H1 (cell line): ENCODE data around the gene EXOC5. TPM values are rescaled to one million over a fixed set of nuclear protein-coding genes. Genes with fewer than 3 reads are reported as not detected.

Experiments
- CTCF ChIA-PET: fragments of 300-600 bp; sonication (Branson Sonifier 250); formaldehyde crosslinking; loops from one replicate; lab custom pipeline; 2021; ENCODE audit not compliant: partially characterized antibody; lab: Charles Lee
- POLR2A ChIA-PET: fragments of 300-600 bp; sonication (Branson Sonifier 250); formaldehyde crosslinking; loops from one replicate; lab custom pipeline; 2021; ENCODE audit warnings: inconsistent platforms; ENCODE audit not compliant: partially characterized antibody; lab: Charles Lee
- DNase-seq, 2 experiments: peaks; one replicate each; pipeline versions ENCODE4 v3.0.0 to v3.0.0-alpha.2; 2010 to 2022; ENCODE audit warnings: low spot score in 2 of 2, low read depth in 1 of 2, mixed read lengths in 1 of 2
- FAIRE-seq: peaks from 2 replicates; lab custom pipeline; 2011; peaks lifted over from hg19 to GRCh38; lab: Jason Lieb, UNC
- H2AFZ ChIP-seq: 2 replicates; pipeline ENCODE4 v1.8.1; 2012; ENCODE audit warnings: low read length, inconsistent platforms
- H2AK5ac ChIP-seq: 2 replicates; pipeline ENCODE4 v1.6.1; 2013; ENCODE audit warnings: low read depth, low read length
- H2BK120ac ChIP-seq: replicated peaks from 2 replicates; pipeline ENCODE3; 2013; ENCODE audit warnings: low read depth, low read length, inconsistent platforms
- H2BK12ac ChIP-seq: 2 replicates; pipeline ENCODE4 v1.6.1; 2013; ENCODE audit warnings: low read depth, low read length
- H2BK15ac ChIP-seq: 2 replicates; pipeline ENCODE4 v1.6.1; 2013; ENCODE audit warnings: low read length
- H2BK20ac ChIP-seq: 2 replicates; pipeline ENCODE4 v1.6.1; 2013; ENCODE audit warnings: low read length
- H2BK5ac ChIP-seq: 2 replicates; pipeline ENCODE4 v1.6.1; 2013; ENCODE audit warnings: low read depth, low read length
- H3K14ac ChIP-seq: 2 replicates; pipeline ENCODE4 v1.6.1; 2013; ENCODE audit warnings: inconsistent platforms; ENCODE audit not compliant: insufficient read length
- H3K18ac ChIP-seq: 2 replicates; pipeline ENCODE4 v1.6.1; 2013; ENCODE audit warnings: low read length; ENCODE audit errors: extremely low read depth
- H3K23ac ChIP-seq: 2 replicates; pipeline ENCODE4 v1.6.1; 2013; ENCODE audit warnings: inconsistent platforms; ENCODE audit not compliant: insufficient read length
- H3K23me2 ChIP-seq: 2 replicates; pipeline ENCODE4 v1.6.1; 2013; ENCODE audit warnings: low read depth, low read length
- H3K27ac ChIP-seq: 2 replicates; pipeline ENCODE4 v1.6.1; 2011; ENCODE audit warnings: low read depth, low read length, inconsistent platforms
- H3K27me3 ChIP-seq, 4 experiments: replicated peaks in 1 of 4; 1 replicate in 1 of 4; 2 replicates in 3 of 4; pipeline versions ENCODE4 v1.6.1 to v1.8.1; 2011 to 2013; ENCODE audit warnings: low read length in 3 of 4, mild to moderate bottlenecking in 3 of 4, inconsistent platforms in 2 of 4, mixed read lengths in 2 of 4, moderate library complexity in 1 of 4; ENCODE audit not compliant: control insufficient read depth in 3 of 4, insufficient read depth in 3 of 4; ENCODE audit errors: extremely low read depth in 1 of 4
- H3K36me3 ChIP-seq, 4 experiments: 2 replicates each; pipeline versions ENCODE4 v1.6.1 to v1.8.1; 2011 to 2013; ENCODE audit warnings: mild to moderate bottlenecking in 4 of 4, low read length in 3 of 4, moderate library complexity in 2 of 4, control low read depth in 1 of 4, inconsistent platforms in 1 of 4; ENCODE audit not compliant: insufficient read depth in 4 of 4, control insufficient read depth in 2 of 4
- H3K4ac ChIP-seq: replicated peaks from 2 replicates; pipeline ENCODE3; 2013; ENCODE audit warnings: low read length, low read depth, mixed read lengths, inconsistent platforms; ENCODE audit not compliant: insufficient read length
- H3K4me1 ChIP-seq, 4 experiments: replicated peaks in 1 of 4; 1 replicate in 1 of 4; 2 replicates in 3 of 4; pipeline versions ENCODE4 v1.6.1 to v1.8.1; 2011 to 2013; ENCODE audit warnings: low read length in 3 of 4, inconsistent platforms in 2 of 4, mixed read lengths in 1 of 4; ENCODE audit not compliant: insufficient read depth in 4 of 4, control insufficient read depth in 3 of 4
- H3K4me2 ChIP-seq, 2 experiments: 2 replicates each; pipeline versions ENCODE4 v1.6.1 to v1.8.1; 2011 to 2013; ENCODE audit warnings: low read depth in 2 of 2, low read length in 2 of 2, control low read depth in 1 of 2, inconsistent platforms in 1 of 2, mild to moderate bottlenecking in 1 of 2; ENCODE audit not compliant: insufficient read depth in 1 of 2
- H3K4me3 ChIP-seq, 4 experiments: fragments of 200-600, 300-600 bp in 1 of 4; sonication (generic), shearing (Covaris generic), sonication (Bioruptor Twin) in 1 of 4; 2 replicates each; pipeline versions ENCODE4 v1.5.1 to v1.8.1; 2011 to 2016; ENCODE audit warnings: low read length in 4 of 4, low read depth in 3 of 4, control low read depth in 2 of 4, inconsistent platforms in 2 of 4, mild to moderate bottlenecking in 2 of 4, mixed read lengths in 1 of 4, moderate library complexity in 1 of 4; ENCODE audit not compliant: insufficient read depth in 2 of 4; ENCODE audit errors: extremely low read depth in 1 of 4
- H3K56ac ChIP-seq: replicated peaks from 2 replicates; pipeline ENCODE3; 2013; ENCODE audit warnings: low read depth, mild to moderate bottlenecking, mixed read lengths, low read length, inconsistent platforms; ENCODE audit not compliant: insufficient read length
- H3K79me1 ChIP-seq: 2 replicates; pipeline ENCODE4 v1.6.1; 2013; ENCODE audit warnings: low read depth, low read length, control low read depth
- H3K79me2 ChIP-seq, 2 experiments: 2 replicates each; pipeline versions ENCODE4 v1.6.1 to v1.8.1; 2012 to 2013; ENCODE audit warnings: low read length in 2 of 2, mild to moderate bottlenecking in 2 of 2, inconsistent platforms in 1 of 2; ENCODE audit not compliant: insufficient read depth in 2 of 2, control insufficient read depth in 1 of 2
- H3K9ac ChIP-seq, 4 experiments: replicated peaks in 1 of 4; 1 replicate in 1 of 4; 2 replicates in 3 of 4; pipeline versions ENCODE4 v1.6.1 to v1.8.1; 2011 to 2013; ENCODE audit warnings: low read depth in 3 of 4, low read length in 3 of 4, control low read depth in 2 of 4, mild to moderate bottlenecking in 2 of 4, moderate library complexity in 2 of 4, inconsistent platforms in 1 of 4; ENCODE audit errors: extremely low read depth in 1 of 4
- H3K9me3 ChIP-seq, 2 experiments: 2 replicates each; pipeline versions ENCODE4 v1.6.1 to v1.8.1; 2012 to 2013; ENCODE audit warnings: mild to moderate bottlenecking in 2 of 2, moderate library complexity in 2 of 2, control low read depth in 1 of 2, inconsistent platforms in 1 of 2, low read depth in 1 of 2, low read length in 1 of 2, mixed read lengths in 1 of 2; ENCODE audit not compliant: insufficient read depth in 2 of 2
- H4K20me1 ChIP-seq, 2 experiments: replicated peaks in 1 of 2; 2 replicates each; pipeline versions ENCODE3 to v1.8.1; 2011 to 2013; ENCODE audit warnings: inconsistent platforms in 2 of 2, low read length in 2 of 2, mild to moderate bottlenecking in 1 of 2; ENCODE audit not compliant: insufficient read depth in 2 of 2, control insufficient read depth in 1 of 2
- H4K5ac ChIP-seq: 2 replicates; pipeline ENCODE4 v1.6.1; 2013; ENCODE audit warnings: low read length, low read depth, mixed read lengths, inconsistent platforms; ENCODE audit not compliant: insufficient read length
- H4K8ac ChIP-seq: 2 replicates; pipeline ENCODE4 v1.8.0; 2013; ENCODE audit warnings: mild to moderate bottlenecking, moderate library complexity, low read length, inconsistent platforms; ENCODE audit not compliant: insufficient read depth; ENCODE audit errors: extremely low read depth
- H4K91ac ChIP-seq: replicated peaks from 2 replicates; pipeline ENCODE3; 2013; ENCODE audit warnings: low read length, mixed read lengths, inconsistent platforms; ENCODE audit not compliant: insufficient read length
- CHD1 ChIP-seq: IDR thresholded peaks from 2 replicates; pipeline ENCODE4 v1.6.1; 2012; ENCODE audit warnings: low read depth, low read length, improper control_type of control experiment
- HDAC2 ChIP-seq, 2 experiments: fragments of 300-600 bp in 1 of 2; sonication (generic) in 1 of 2; IDR thresholded peaks; 2 replicates each; pipeline ENCODE4 v1.6.1; 2011 to 2012; ENCODE audit warnings: low read depth in 2 of 2, low read length in 2 of 2, mild to moderate bottlenecking in 2 of 2, moderate library complexity in 2 of 2, borderline replicate concordance in 1 of 2, inconsistent platforms in 1 of 2
- POLR2A ChIP-seq, 2 experiments: IDR thresholded peaks; 1 replicate in 1 of 2; 2 replicates in 1 of 2; pipeline ENCODE4 v1.6.1; 2011; ENCODE audit warnings: low read depth in 2 of 2, low read length in 2 of 2, mild to moderate bottlenecking in 2 of 2; ENCODE audit errors: control extremely low read depth in 1 of 2
- POLR2AphosphoS5 ChIP-seq: IDR thresholded peaks from 2 replicates; pipeline ENCODE4 v1.6.1; 2011; ENCODE audit warnings: low read depth, low read length
- SRF ChIP-seq: IDR thresholded peaks from 2 replicates; pipeline ENCODE4 v1.6.1; 2011; ENCODE audit warnings: mild to moderate bottlenecking, low read depth, low read length, moderate library complexity
- YY1 ChIP-seq: IDR thresholded peaks from 2 replicates; pipeline ENCODE4 v1.6.1; 2011; ENCODE audit warnings: low read depth, mild to moderate bottlenecking, low read length
- WGBS, 2 experiments: shearing (Covaris generic) in 1 of 2; methylation state at CpG; one replicate each; pipeline versions ENCODE4 v1.1.6 to v1.1.7; 2013 to 2015; ENCODE audit warnings: low lambda C conversion rate in 2 of 2, mixed read lengths in 2 of 2, inconsistent platforms in 1 of 2, low coverage in 1 of 2, missing lambda C conversion rate in 1 of 2; ENCODE audit not compliant: insufficient replicate concordance in 2 of 2, insufficient coverage in 1 of 2, insufficient read length in 1 of 2; ENCODE audit errors: extremely low coverage in 1 of 2, missing lambda C conversion rate in 1 of 2; 5-methylcytosine and 5-hydroxymethylcytosine counted together
- polyA plus RNA-seq, 7 experiments: library from polyadenylated mRNA; depleted of rRNA in 3 of 7; stranded (reverse) in 5 of 7; unstranded in 2 of 7; fragments of >200 nt in 5 of 7; fragments of 200-250 nt in 2 of 7; gene quantifications; 1 replicate in 5 of 7; 2 replicates in 1 of 7; 4 replicates in 1 of 7; pipeline versions ENCODE4 v1.2.1 to v1.2.3, GENCODE V29; 2011 to 2013; ENCODE audit warnings: missing spikeins in 2 of 7, mixed read lengths in 2 of 7
- total RNA-seq: library from RNA; stranded (reverse); fragmentation: NEBNext Ultra II Directional; extraction: Animal tissue kit (Norgen Biotek cat#: 25700); gene quantifications from 2 replicates; pipeline ENCODE4 v1.2.1, GENCODE V29; 2021

Gene EXOC5
- total and polyA plus RNA-seq, 2 of the 8 experiments (the other 6 are each of a cell fraction or from before 2014, with no cell fraction given): 23.0 to 86.7 TPM

GRCh38 chr14:57169901-57170300 is 98.8 kb downstream of the EXOC5 start:
- Histone ChIP-seq H3K18ac (no peak overlapping the region), H3K79me2 (no peaks in the 10 kb centered on the region), H3K36me3 (no peaks in the 10 kb centered on the region), H3K27me3 (peaks cover 0 to 1% (median 0%) of the 10 kb centered on the region in 4 experiments; a peak in 1 of 7 replicates), H2BK15ac (no peak overlapping the region), H3K14ac (no peak overlapping the region), H2AK5ac (no peak overlapping the region), H3K23me2 (no peaks in the 10 kb centered on the region; the same call in 1 of the 2 replicates), H4K91ac (no peak overlapping the region), H2BK120ac (no peak overlapping the region), H3K9me3 (no peaks in the 10 kb centered on the region), H4K5ac (no peak overlapping the region), H3K4ac (no peak overlapping the region), H3K27ac (no peak overlapping the region), H3K4me2 (peak overlapping the region in 1 of 2 experiments; percentile 25; a peak in 1 of 4 replicates), H4K8ac (no peak overlapping the region), H3K4me3 (peak overlapping the region in 1 of 4 experiments; percentile 30; a peak in 1 of 8 replicates), H2BK5ac (no peak overlapping the region), H3K79me1 (no peaks in the 10 kb centered on the region), H2BK12ac (no peak overlapping the region), H3K9ac (no peak overlapping the region), H2BK20ac (no peak overlapping the region; the same call in 1 of the 2 replicates), H3K23ac (no peak overlapping the region), H3K4me1 (peaks cover 0 to 2% (median under 1%) of the 10 kb centered on the region in 4 experiments; a peak in 2 of 7 replicates), H4K20me1 (no peaks in the 10 kb centered on the region), H2AFZ (peak overlapping the region; percentile 21; the same call in 1 of the 2 replicates), H3K56ac (no peak overlapping the region)
- DNase-seq (no peak), FAIRE-seq (no peak)
- WGBS, 2 experiments: 38% methylated on average over 3 of the region's 3 CpGs; no CpG with 5 or more reads in 1 of the 2 experiments
- CTCF ChIA-PET: interaction anchor here (0.6 to 1.7 kb wide), 3 partner anchors 9 to 679 kb away, joined by 3 to 6 read pairs (median 4); no protein-coding TSS in a partner anchor
- TF ChIP-seq CHD1 (no peak), SRF (no peak), POLR2A (IDR thresholded peaks at IDR 0.05; ENCODE audit: control extremely low read depth in 1 of 2, low read depth in 2 of 2, low read length in 2 of 2) (no peak), YY1 (no peak), HDAC2 (IDR thresholded peaks at IDR 0.05; ENCODE audit: borderline replicate concordance in 1 of 2, low read depth in 2 of 2, low read length in 2 of 2) (no peak), POLR2AphosphoS5 (no peak)
- POLR2A ChIA-PET: no interaction called here
